ENCODE results near the gene TMEM117. TPM values are rescaled to one million over a fixed set of nuclear protein-coding genes. Genes with fewer than 3 reads are reported as not detected.

TMEM117 gene
- total RNA-seq, 1 experiment from 2014 or later, result 5.9 TPM

DNA sequence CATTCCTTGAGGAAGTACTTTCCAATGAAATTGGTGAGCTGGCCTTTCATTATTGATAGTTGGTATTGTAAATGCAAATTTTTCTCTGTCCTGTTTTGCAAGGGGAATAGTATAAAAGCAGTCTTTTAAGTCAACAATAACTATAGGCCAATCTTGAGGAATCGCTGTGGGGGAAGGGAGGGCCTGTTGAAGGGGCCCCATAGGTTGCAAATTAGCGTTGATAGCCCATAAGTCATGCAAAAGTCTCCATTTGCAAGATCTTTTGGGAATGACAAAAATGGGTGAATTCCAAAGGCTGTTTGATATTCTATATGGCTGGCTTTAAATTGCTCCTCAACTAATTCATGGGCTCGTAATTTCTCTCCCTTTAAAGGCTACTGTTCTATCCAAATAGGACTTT is 143.6 kb downstream of the TMEM117 start:
- CTCF ChIA-PET, result no interaction called here
- intact Hi-C loops (cut with micrococcal nuclease; ENCODE audit: unreplicated experiment), result no loop called here

GRCh38 chr12:43980627-43981191 is 144.8 kb downstream of the TMEM117 start:
- Histone ChIP-seq H3K4me1 (ENCODE audit: insufficient read depth, low read length, poor library complexity, severe bottlenecking) (peaks cover 8% of the 10 kb centered on the region), H3K27me3 (replicated peaks; ENCODE audit: insufficient read depth, low read depth, low read length, poor library complexity) (no peaks in the 10 kb centered on the region), H3K36me3 (ENCODE audit: insufficient read depth, low read length, poor library complexity, severe bottlenecking) (no peaks in the 10 kb centered on the region), H3K27ac (ENCODE audit: low read depth, low read length, poor library complexity, severe bottlenecking) (no peak overlapping the region), H3K9me3 (ENCODE audit: low read depth, low read length, poor library complexity, severe bottlenecking) (peaks cover 4% of the 10 kb centered on the region), H3K4me3 (ENCODE audit: low read depth, low read length, poor library complexity, severe bottlenecking) (no peak overlapping the region)
- POLR2A ChIA-PET (ENCODE audit: low non-redundant PET), result interaction anchor here (0.5 kb wide), 1 partner anchor 12 kb away, joined by 6 read pairs; no protein-coding TSS in a partner anchor
- no peak for DNase-seq (ENCODE audit: low spot score)
- TF ChIP-seq EZH2 (IDR thresholded peaks at IDR 0.05; ENCODE audit: borderline replicate concordance, low read depth, low read length, poor library complexity, severe bottlenecking), result no peak
- TF ChIP-seq CTCF (conservative IDR thresholded peaks at IDR 0.05; ENCODE audit: low read depth, low read length), result no peak
- CTCF ChIA-PET, result no interaction called here
- intact Hi-C loops (cut with micrococcal nuclease; ENCODE audit: unreplicated experiment), result no loop called here
- BruUV-seq (replicated peaks), result no TSS peak

More for the DNA sequence above, 143.6 kb downstream of the TMEM117 start:
- no peak overlapping the region for H3K4me3 ChIP-seq (ENCODE audit: low read depth, low read length, poor library complexity, severe bottlenecking)
- peaks cover 9% of the 10 kb centered on the region for H3K4me1 ChIP-seq (ENCODE audit: insufficient read depth, low read length, poor library complexity, severe bottlenecking)
- H3K27me3 ChIP-seq (replicated peaks; ENCODE audit: insufficient read depth, low read depth, low read length, poor library complexity), result no peaks in the 10 kb centered on the region
- BruUV-seq (replicated peaks), result no TSS peak
- peaks cover 4% of the 10 kb centered on the region for H3K9me3 ChIP-seq (ENCODE audit: low read depth, low read length, poor library complexity, severe bottlenecking)
- no peak for DNase-seq (ENCODE audit: low spot score)
- POLR2A ChIA-PET (ENCODE audit: low non-redundant PET), result no interaction called here
- no peaks in the 10 kb centered on the region for H3K36me3 ChIP-seq (ENCODE audit: insufficient read depth, low read length, poor library complexity, severe bottlenecking)
- TF ChIP-seq CTCF (conservative IDR thresholded peaks at IDR 0.05; ENCODE audit: low read depth, low read length) (no peak), EZH2 (IDR thresholded peaks at IDR 0.05; ENCODE audit: borderline replicate concordance, low read depth, low read length, poor library complexity, severe bottlenecking) (no peak)
- no peak overlapping the region for H3K27ac ChIP-seq (ENCODE audit: low read depth, low read length, poor library complexity, severe bottlenecking)

DNA sequence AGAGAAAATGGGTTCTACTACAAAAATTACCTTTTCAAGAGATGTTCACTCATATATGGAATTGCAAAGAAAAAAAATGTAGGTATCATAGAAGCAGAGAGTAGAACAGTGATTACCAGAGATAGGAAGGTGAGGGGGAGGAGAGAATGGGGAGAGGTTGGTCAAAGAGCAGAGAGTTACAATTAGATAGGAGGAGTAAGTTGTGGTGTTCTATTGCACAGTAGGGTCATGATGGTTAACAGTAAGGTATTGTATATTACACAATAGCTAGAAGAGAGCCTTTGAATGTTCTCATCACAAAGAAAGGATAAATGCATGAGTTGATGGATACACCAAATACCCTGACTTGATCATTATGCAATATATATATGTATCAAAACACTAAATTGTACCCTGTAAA is 145.8 kb downstream of the TMEM117 start:
- no TSS peak for BruUV-seq (replicated peaks)
- DNase-seq (ENCODE audit: low spot score), result no peak
- TF ChIP-seq CTCF (conservative IDR thresholded peaks at IDR 0.05; ENCODE audit: low read depth, low read length) (no peak), EZH2 (IDR thresholded peaks at IDR 0.05; ENCODE audit: borderline replicate concordance, low read depth, low read length, poor library complexity, severe bottlenecking) (no peak)
- CTCF ChIA-PET, result no interaction called here
- Histone ChIP-seq H3K4me1 (ENCODE audit: insufficient read depth, low read length, poor library complexity, severe bottlenecking) (peaks cover 8% of the 10 kb centered on the region), H3K27ac (ENCODE audit: low read depth, low read length, poor library complexity, severe bottlenecking) (no peak overlapping the region), H3K36me3 (ENCODE audit: insufficient read depth, low read length, poor library complexity, severe bottlenecking) (no peaks in the 10 kb centered on the region), H3K27me3 (replicated peaks; ENCODE audit: insufficient read depth, low read depth, low read length, poor library complexity) (no peaks in the 10 kb centered on the region), H3K4me3 (ENCODE audit: low read depth, low read length, poor library complexity, severe bottlenecking) (no peak overlapping the region), H3K9me3 (ENCODE audit: low read depth, low read length, poor library complexity, severe bottlenecking) (peaks cover 4% of the 10 kb centered on the region)
- intact Hi-C loops (cut with micrococcal nuclease; ENCODE audit: unreplicated experiment), result no loop called here
- POLR2A ChIA-PET (ENCODE audit: low non-redundant PET), result no interaction called here

All from A673 (cell line).